NK-92 treated with Interleukin-12 subunit alpha and Interleukin-12 subunit beta, amount 100 ng/mL, for 24 hours (cell line): ENCODE measurements around the gene RALGPS1.
"Not testable (repeated sequence)": the region's sequence is repeated elsewhere in the genome, so short reads cannot be mapped to it uniquely, and the experiment has no call there.

ENCODE experiments used
- DNase-seq: peaks from one replicate; lab custom pipeline; 2025; lab: John Stamatoyannopoulos, UW

RALGPS1 gene

DNA sequence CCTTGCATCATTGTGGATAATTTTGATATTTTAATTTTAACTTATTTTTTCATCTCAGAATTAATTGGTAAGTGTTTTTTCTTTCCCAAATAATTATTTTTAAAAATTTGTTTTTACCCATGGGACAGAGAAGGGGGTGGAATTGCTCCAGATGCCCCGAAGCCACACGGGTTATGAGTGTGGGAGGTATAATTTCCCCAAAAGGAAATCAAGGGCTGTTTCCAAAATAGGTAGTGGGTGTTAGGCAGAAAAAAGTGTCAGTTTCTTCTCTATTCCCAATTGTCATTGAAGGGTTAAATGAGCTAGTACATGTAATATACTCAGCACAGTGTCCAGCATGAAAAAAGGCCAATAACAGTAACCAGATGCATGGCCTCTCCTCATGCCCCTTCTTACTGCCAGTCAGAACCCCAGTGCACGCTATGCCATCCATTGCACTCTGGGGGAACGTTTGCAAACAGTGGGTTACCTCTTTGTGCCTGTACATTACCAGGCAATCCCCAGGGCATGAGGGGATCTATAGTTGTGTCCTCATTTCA, 244.3 kb downstream of the RALGPS1 start:
- no peak for DNase-seq

DNA sequence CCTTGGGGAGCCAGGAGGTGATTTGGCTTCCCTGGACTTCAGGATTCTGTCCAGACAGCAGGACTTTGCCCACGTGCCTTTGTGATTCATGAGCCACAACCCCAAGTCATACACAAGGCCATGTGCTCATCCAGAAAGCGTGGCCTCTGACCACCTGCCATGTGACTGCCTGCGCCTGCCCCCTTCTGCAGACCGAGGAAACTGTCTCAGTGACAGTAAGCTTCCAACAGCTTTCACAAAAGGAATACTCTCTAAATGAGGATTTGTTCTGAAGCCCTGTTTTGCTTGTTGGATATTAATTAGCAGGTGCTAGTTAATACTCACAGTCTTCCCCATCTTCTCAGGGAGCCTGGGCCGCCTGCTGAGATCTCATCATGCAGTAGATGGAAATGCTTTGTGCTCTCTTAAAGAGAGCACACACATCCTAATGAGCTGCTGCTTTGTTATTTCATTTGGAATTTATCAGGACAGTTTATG, 244.8 kb downstream of the RALGPS1 start:
- DNase-seq, result peak; percentile 7

DNA sequence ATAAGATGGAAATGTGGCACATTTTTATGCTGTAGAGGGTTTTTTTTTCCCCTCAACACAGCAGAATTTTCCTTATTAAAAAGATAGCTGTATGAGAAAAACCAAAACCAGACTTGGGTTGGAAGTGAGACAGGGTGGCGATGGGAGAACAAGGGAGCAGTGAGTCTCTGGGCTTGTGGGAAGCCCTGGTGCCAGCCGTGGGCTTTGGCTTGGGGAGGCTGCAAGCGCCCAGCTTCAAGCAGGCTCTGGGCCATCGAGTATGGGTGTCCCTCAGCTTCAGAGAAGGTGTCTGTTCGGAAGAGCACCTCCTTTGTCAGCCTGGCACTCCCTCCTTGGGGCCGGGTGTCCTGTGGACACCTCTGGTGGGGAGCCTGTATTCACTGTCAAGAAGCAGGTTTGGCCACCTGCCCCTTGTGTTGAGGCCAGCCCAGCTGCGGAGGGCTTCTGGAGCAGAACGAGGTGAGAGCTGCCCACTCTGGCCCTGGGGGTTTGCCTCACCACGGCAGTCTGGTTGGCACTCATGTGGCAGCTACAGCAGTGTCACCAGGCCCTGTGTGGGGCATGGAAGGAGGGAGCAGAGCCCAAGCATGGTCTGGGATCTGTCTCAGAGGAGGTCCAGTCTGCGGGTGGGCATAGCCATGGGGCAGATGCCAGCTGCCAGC, 245.5 kb downstream of the RALGPS1 start:
- no peak for DNase-seq

DNA sequence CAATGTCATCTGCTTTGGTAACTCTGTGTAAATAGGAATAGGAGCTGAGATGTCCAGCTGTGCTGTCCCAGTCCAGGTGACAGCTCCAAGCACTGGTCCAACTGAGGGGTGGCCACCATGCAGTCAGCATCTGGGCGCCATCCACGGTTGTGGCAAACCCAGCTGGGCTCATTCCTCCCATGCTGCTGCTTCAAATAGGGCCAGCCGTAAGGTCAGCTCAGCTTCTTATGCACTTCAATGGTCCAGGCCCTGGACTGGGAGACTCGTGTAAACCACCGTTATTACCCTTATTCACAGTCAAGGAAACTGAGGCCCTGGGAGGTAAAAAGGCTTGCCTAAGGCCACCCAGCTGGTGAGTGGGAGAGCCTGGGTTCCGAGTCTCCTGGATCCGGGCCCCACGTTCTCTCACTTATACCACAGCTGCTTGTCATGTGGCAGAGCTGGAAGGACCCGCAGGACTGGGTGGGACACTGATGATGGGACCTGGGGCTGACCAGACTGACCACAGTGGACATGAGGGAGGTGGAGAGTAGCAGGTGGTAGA, 246.6 kb downstream of the RALGPS1 start:
- DNase-seq, result no peak

DNA sequence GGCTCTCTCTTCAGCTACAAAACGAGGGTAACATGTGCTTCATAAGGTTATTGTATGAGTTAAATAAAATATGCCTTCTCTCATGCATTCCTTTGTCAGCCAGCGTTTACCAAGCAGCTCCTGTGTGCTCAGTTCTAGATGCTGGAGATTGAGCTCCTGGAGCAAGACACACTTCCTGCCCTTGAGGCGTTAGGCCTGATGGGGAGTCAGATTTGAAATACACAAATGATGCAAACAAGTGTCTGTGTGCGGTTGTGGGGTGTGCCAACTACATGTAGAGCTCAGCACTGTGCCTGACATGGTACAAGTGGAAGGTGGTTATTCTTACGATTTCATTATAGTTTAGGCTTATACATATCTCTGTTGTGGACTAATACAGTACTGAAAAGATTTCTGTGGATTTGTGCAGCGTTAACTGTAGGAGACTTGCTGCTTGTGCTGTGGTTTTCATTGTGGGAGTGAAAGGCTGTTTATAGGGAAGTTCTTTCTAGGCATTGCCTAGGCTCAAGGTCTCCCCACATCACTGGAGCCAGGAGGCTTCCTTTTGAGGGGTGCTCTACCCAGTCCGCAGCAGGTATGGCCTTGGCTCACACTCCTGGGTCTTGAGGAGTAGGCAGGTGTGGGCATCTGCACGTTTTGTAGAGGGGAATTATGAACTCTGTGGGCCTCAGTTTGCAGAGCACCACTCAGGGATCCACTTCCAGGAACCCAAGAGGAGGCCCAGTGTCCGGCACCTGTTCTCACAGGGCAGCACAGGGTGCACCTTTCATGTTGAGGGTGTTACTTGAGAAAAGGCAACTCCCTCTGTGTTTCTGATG, 247.7 kb downstream of the RALGPS1 start:
- DNase-seq, result no peak

DNA sequence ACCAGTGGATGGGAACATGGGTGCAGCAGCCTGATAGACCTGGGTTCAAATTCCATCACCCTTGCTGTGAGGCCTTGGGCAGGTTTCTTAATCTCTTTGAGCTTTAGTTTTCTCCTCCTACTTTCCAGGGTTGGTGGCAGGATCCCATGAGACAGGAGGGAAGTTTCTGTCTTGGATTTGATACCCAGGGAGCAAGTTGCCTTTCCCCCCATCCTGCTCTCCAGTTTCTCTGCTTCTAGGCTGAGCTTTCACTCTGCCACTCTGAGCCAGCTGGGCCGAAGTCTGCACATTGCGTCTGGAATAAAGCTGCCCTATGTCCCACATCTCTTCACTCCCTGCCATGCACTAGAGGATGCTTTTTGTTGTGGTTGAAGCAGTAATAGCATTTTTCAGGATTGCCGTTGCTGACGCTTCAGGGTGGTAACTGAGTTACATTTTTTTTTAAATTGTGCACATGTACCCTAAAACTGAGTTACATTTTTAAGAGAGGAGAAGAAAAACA, 248.3 kb downstream of the RALGPS1 start:
- no peak for DNase-seq

DNA sequence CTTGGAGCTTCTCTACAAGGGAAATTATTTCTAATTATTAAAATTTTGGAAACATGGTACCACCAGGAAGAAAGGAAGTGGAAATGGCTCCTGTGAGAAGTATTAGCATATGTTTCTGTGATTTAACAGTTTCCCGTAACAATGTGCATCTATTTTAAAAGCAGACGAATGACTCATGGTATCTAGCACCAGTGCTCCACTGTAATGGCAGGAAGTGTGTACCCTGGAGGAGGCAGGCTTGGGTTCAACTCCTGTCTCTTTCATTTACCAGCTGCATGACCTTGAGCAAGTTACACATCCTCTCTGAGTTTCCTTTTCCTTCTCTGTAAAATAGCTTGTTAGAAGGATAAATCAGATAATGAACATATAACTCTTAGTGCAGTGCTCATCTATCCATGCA, 248.8 kb downstream of the RALGPS1 start:
- DNase-seq, result peak; percentile 40

DNA sequence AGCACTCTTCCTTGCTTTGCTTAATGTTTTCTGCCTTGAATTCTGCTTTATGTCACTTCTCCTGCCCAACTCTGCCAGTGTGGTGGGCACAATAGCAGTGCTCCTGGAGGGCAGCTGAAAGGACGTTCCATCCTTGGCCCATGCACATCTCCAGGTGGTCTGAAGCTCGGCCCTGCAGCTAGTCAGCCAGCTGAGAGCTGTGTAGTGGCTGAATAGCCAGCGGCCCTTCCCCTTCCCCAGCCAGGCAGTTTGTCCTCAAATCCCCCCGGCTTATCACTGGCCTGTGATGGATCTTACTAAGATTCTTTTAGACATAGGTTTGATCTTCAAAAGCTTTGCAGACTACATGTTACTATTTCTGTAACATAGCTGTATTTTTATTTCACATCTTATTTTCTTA, 250.5 kb downstream of the RALGPS1 start:
- no peak for DNase-seq

DNA sequence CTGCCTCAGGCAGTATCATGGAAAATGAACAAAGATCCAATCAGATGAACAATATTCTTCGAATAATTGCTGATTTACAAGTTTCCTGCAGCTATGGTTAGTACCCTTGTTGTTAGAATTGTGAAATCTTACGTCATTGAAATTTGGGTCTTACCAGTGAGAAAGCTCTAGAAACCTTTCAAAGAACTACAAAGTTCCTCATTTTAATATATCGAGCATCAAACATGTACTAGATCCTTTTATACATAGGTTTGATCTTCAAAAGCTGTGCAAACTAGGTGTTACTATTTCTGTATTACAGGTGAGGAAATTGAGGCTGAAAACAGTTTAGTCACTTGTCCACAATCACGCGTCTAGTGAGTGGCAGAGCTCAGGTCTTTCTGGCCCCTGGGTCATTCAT, 251.5 kb downstream of the RALGPS1 start:
- no peak for DNase-seq

DNA sequence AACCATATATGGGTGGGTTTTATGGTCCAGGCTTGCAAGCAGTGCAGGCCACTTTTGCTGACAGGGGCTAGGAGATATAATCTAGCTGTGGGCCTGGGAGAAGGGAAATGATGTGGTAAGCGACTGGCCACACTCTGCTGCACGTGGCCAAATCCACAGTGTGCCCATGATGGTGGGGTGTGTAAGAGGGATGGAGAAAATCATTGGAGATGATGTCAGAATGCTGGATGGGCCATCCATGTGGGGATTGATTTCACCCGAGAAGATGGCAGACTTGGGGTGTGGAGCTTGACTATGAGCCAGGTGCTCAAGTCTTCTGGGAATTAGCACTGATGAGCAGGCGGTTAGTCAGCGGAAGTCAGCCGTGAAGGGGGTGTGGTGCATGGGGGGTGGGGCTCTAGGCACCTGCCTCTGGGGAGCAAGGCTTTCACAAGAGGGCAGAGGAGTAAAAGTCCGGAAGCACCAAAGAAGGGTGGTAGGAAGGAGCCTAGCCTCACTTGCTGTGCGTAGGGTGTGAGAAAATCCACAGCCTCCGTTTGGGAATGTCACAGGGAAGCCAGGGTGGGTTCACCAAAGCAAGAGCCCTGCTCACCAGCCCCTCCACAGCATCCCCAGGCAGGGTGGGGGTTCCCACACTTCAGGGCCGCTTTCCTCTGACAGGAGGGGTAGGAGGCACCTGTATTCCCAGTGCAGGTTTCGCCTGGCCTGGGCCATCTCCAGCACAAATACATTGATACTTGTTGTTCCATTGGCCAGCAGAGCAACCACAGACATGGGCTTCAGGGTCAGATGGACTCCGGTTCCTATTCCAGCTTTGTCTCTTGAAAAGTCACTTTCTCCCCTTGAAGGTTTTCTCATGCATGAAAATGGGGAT, 252.3 kb downstream of the RALGPS1 start:
- peak; percentile 49 for DNase-seq

DNA sequence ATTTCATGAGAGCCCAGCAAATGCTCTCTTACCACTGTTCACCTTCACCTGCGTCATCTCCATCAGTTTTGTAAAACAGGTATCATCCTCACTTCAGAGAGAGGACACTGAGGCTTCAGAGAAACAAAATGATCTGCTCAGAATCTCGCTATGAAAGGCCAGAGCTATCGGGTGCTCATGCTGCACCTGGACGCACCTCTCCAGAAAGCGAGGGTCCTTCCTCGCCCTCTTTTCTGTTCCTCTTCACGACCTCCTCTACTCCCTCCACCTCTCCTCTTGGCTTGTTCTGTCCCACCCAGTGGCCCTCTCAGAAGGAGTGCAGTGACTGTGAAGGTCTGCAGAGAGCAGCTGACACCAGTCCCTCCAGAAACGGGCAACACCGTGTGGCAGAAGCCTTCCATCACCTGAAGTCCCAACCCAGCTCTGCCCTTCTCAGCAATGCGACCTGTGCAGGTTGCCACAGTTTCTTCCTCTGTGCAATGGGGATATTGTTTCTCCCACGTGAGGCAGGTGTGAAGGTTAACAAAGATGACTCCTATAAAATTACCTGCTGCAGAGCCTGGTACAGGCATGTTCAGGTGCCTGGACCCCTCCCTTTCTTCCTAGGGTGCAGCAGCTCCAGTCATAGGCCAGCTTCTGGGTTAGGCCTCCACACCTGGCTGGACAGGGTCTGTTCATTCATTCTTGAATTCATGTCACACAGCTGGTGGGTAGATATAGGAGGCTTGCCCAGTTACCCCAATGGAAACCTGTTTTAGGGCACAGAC, 253.2 kb downstream of the RALGPS1 start:
- no peak for DNase-seq

DNA sequence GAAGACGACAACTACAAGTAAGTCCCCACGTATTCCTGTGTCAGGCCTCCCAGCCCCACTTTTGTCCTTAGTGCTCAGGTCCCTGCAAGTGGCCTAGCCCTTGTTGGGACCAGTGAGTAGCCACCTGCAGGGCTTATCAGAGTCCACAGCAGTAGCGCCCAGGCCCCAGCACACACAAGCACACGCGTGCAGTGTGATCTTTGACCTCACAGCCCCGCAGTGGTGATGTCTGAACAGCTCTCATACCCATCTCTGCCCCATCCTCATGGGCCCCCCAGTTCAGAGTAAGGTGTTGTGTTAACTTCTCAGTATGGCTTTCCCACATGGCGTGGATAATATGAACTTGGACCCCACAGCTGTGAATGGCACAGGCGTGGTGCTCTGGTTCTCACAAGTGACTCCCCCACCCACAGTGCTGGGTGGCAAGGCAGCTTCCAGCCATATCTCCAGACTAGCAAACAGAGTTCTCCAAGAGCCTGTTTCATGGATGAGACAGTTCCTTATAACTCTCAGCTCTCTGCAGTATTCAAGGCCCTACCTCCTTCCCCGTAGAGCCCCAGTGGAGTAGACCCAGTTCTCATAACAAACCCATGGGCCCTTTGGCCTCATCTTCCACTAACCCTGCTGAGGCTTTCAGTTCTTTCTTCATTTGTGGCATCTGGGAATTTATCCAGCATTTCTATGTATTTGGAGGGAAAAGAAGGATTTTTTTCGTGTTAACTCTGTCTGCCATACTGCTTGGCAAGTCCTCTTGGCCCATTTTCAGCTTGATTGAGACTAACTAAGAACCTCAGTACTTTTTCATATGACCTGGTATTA, 254.4 kb downstream of the RALGPS1 start:
- DNase-seq, result no peak

DNA sequence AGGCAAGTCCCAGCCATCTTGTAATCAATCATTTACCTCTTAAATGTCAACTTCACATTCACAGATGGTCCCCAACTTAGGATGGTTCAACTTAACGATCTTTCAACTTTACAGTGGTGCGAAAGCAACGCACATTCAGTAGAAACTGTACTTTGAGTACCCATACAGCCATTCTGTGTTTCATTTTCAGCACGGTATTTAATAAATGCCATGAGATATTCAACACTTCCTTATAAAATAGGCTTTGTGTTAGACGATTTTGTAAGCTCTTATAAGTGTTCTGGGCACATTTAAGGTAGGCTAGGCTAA, 254.9 kb downstream of the RALGPS1 start:
- no peak for DNase-seq

DNA sequence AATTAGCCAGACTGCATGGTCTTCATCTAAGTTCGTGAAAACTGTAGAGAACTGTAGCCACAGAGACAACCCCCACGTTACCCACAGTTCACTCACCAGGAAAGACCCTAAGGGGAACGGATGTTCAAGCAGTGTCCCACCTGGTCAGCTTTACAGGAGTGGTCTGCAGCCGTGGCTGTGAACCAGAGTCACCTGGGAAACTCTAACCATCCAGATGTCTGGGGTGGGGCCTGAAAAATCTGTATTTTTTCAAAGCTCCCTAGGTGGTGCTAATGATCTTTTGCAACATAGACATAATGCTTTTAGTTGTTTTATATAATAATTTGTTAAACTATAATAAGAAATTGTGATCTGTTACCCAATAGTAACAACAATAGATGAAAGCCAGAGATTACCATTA, 255.5 kb downstream of the RALGPS1 start:
- DNase-seq, result no peak

DNA sequence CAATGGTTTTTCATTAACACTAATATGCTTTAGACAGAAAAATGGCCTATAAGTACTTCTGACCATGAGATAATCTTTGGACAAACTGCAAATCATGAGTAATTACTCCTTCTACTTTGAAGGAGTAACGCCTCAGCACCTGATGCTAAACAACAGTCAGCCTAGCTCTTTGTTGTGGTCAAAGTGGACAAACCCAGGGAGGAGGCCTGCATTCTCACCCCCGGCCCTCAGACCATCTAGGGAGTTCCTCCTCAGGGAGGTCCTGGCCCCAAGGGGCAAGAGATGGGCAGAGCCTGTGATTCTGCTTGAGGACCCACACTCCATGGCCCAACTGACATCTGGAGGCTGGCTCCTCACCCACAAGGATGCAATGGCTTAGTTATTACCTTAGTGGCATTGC, 256.1 kb downstream of the RALGPS1 start:
- DNase-seq, result no peak

DNA sequence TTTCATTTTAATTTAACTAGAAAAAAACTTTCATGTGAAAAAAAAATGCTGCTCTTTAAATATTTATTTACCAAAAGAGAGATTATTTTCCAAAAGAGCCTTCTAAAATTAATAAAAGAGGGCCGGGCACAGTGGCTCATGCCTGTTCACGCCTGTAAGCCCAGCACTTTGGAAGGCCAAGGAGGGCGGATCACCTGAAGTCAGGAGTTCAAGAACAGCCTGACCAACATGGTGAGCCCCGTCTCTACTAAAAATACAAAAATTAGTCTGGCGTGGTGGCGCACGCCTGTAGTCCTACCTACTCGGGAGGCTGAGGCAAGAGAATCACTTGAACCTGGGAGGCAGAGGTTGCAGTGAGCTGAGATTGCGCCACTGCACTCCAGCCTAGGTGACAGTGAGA, 256.8 kb downstream of the RALGPS1 start:
- DNase-seq, result not testable (repeated sequence)

DNA sequence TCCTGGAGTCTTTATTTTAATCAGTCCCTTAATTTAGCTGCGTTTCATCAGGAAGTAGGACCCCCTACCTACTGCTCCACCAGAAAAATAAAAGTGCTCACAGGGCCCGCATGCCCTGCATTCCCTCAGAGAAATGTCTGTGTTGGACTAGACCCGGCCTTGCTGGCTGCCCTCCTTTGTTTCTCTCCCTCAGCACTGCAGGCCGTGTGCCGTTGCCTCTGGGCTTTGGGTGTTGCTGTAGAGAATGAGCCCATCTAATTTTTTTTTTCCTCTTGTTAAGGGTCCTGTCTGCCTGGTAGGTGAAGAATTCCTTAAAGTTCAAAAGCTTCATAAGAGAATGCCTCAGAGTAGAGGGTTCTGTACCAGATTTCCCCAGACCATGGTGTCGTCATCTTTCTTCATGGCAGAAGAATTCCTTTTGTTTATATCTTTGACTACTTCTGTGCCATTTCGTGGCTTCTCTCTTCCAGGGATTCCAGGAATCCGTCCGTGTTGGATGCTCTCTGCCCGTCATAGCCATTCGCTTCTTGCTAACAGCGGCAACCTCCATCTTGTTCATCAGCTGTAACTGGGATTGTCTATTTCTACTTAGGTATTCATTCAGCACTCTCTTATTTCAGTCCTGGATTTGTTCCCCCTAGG, 257.6 kb downstream of the RALGPS1 start:
- no peak for DNase-seq

DNA sequence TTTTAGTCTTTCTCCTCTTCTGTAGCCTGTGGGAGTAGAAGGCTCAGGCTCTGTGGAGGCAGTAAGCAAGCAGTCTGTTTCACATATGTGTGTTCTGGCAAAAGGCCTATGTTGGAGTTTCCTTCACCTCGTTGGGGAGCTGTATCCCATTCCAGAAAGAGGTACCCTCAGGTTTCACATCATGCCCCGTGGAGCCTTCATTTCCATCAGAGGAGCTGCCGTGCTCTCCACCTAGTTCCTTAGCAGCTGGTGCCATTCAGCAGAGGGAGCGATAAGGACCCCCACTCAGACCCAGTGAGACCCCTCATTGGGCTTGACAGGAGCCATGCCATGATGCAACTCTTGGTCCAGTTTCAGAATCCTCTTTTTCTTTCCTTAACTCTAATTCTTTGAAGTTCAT, 258.5 kb downstream of the RALGPS1 start:
- no peak for DNase-seq

DNA sequence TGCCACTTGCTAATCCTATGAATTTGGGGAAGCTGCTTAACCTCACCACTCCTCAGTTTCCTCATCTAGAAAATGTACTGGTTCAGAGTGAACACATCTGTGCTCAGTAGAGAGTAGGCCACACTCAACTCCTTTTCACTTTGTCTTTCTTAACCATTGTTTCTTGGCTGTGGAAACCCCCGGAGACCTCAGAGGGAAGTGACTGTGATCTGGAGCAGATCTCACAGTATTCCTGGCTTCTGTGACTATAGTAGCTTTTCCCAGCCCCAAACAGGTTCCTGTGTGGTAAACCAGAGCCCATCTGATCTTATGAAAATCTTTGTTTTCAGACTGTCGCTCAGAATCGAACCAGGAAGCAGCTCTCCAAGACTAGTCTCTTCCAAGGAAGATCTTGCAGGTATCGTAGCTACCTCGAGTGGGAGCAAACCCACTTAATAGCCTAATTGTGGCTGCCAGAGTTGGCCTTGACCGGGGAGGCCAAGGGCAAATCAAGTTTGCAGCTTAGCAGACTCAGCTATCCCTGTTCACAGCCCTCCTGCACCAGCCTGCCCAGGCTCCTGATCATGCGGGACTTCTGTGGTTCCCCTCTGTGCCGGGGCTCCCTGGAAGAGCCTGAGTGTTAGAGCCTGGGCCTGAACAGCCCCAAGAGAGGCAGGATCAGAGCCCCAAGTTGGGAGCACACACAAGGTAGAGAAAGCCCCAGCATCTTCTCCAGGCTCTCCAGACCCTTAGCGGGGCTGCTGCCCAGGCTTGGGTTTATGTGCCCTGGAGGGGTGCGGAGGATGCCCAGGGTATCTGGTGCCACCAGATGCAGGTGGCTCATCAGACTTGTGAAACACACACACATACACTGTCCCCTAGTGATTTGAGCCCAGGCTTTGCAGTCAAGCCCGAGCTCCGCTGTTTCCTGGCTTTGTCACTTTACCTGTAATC, 260.1 kb downstream of the RALGPS1 start:
- DNase-seq, result no peak
